Breast epithelium (tissue), 4 donors: ENCODE measurements around the gene HVCN1. TPM values are rescaled to one million over a fixed set of nuclear protein-coding genes. Genes with fewer than 3 reads are reported as not detected.

Experiments
- DNase-seq, 2 donors: peaks; one replicate each; pipeline ENCODE4 v3.0.0-alpha.2; 2019; ENCODE audit warnings: low spot score in 2 of 2
- H3K27ac ChIP-seq, 2 donors: fragments of 200-600 bp; sonication (generic) in 1 of 2; one replicate each; pipeline ENCODE4 v1.5.1; 2016 to 2019; ENCODE audit warnings: mild to moderate bottlenecking in 1 of 2
- H3K27me3 ChIP-seq, 2 donors: fragments of 200-600 bp; sonication (generic) in 1 of 2; one replicate each; pipeline versions ENCODE4 v1.5.1 to v1.6.0; 2017 to 2019; ENCODE audit warnings: control low read depth in 1 of 2, mild to moderate bottlenecking in 1 of 2
- H3K36me3 ChIP-seq: fragments of 200-600 bp; one replicate; pipeline ENCODE4 v1.5.1; 2019
- H3K4me1 ChIP-seq, 2 donors: fragments of 200-600 bp; sonication (generic); one replicate each; pipeline ENCODE4 v1.5.1; 2016 to 2019; ENCODE audit warnings: control low read depth in 1 of 2
- H3K4me3 ChIP-seq, 3 donors: fragments of 200-600 bp; sonication (generic); 1 replicate in 2 of 3; 2 replicates in 1 of 3; pipeline ENCODE4 v1.5.1; 2016 to 2019; ENCODE audit warnings: mild to moderate bottlenecking in 3 of 3, moderate library complexity in 2 of 3
- H3K9me3 ChIP-seq, 2 donors: fragments of 200-600 bp; sonication (generic) in 1 of 2; one replicate each; pipeline ENCODE4 v1.5.1; 2016 to 2019; ENCODE audit warnings: control low read depth in 1 of 2
- CTCF ChIP-seq, 3 donors: fragments of 450-650 bp; IDR thresholded peaks; one replicate each; pipeline ENCODE4 v1.5.1; 2016 to 2017; ENCODE audit warnings: antibody characterized with exemption in 3 of 3, mild to moderate bottlenecking in 3 of 3, moderate library complexity in 3 of 3
- POLR2A ChIP-seq: fragments of 450-650 bp; IDR thresholded peaks from one replicate; pipeline ENCODE4 v1.6.1; 2016; ENCODE audit warnings: antibody characterized with exemption, mild to moderate bottlenecking, moderate library complexity
- POLR2AphosphoS5 ChIP-seq, 3 donors: sonication (generic); formaldehyde crosslinking; IDR thresholded peaks; one replicate each; pipeline ENCODE4 v1.6.1; 2017; ENCODE audit warnings: antibody characterized with exemption in 3 of 3
- intact Hi-C: fragments of 100-400 bp; cut with DNase I; formaldehyde crosslinking; loops from one replicate; pipeline ENCODE4 v1.15.1; 2023; ENCODE audit warnings: low total_unique reads
- total RNA-seq, 3 donors: library from RNA; depleted of rRNA; stranded (reverse); fragments of >200 nt; gene quantifications; one replicate each; pipeline ENCODE4 v1.1.0, GENCODE V29; 2016

HVCN1 gene
- total RNA-seq, 3 donors from 2014 or later: 2.6 to 16.6 (median 7.6) TPM

DNA sequence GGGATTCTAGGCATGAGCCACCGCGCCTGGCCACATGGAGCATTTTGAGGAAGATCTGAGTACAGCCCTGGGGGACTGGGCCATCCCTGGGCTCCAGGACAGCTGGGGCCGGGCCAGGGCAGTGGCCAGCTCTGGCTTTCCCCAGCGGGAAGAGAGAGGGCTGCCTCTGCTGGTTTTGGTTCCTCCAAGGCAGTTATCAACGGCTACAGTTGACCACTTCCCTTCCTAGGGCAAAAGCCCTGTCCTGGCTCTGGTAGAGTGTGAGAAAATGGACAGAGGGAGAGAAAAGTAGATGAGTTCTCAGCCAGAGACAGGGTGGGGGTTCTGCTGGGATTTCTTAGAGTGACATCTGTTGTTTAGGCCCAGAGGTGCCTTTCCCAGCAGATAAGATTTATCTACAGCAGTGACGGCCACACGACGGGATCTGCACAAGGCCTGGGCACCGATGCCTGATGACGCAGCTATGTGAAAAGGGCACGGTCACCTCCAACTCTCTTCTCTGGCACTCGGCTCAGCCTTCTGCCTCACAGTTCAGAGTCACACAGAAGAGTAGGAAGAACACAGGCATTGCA is 5.5 kb upstream of the HVCN1 start:
- TF ChIP-seq POLR2A: no peak
- no peaks in the 10 kb centered on the region for H3K36me3 ChIP-seq
- intact Hi-C loops: loop anchor here (5.0 kb wide), 1 partner anchor 1722 kb away; no protein-coding TSS in a partner anchor
- peaks cover 0 to 4% of the 10 kb centered on the region in 2 donors for H3K4me1 ChIP-seq
- H3K27me3 ChIP-seq: no peaks in the 10 kb centered on the region
- H3K9me3 ChIP-seq: no peaks in the 10 kb centered on the region
- no peak for DNase-seq
- H3K4me3 ChIP-seq: no peak overlapping the region
- no peak overlapping the region for H3K27ac ChIP-seq

GRCh38 chr12:110693731-110694130 is 4.8 kb upstream of the HVCN1 start:
- no peak for DNase-seq
- no peak for TF ChIP-seq POLR2AphosphoS5 (IDR thresholded peaks at IDR 0.05)
- no peak for TF ChIP-seq POLR2A
- no peak for TF ChIP-seq CTCF (IDR thresholded peaks at IDR 0.05)
- no peaks in the 10 kb centered on the region for H3K36me3 ChIP-seq
- H3K27me3 ChIP-seq: no peaks in the 10 kb centered on the region
- H3K4me3 ChIP-seq: no peak overlapping the region
- H3K27ac ChIP-seq: no peak overlapping the region
- intact Hi-C loops: loop anchor here (5.0 kb wide), 1 partner anchor 1721 kb away; no protein-coding TSS in a partner anchor
- H3K4me1 ChIP-seq: peaks cover 0 to 4% of the 10 kb centered on the region in 2 donors
- no peaks in the 10 kb centered on the region for H3K9me3 ChIP-seq

DNA sequence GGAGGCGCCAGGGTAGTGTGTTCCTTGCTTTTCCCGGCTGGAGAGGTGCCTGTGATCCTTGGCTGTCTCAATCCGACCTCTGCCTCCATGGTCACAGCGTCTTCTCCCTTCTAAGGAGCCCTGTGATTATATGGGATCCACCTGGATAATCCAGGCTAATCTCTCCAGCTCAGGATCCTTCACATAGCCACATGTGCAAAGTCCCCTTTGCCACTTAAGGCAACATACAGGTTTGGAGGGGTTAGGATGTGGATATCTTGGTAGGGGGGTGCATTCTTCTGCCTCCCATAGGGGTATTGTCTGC is 1.2 kb upstream of the HVCN1 start:
- no peaks in the 10 kb centered on the region for H3K36me3 ChIP-seq
- H3K27ac ChIP-seq: peak overlapping the region in 1 of 2 donors; percentile 82
- peak overlapping the region in 1 of 3 donors; percentile 95 for H3K4me3 ChIP-seq
- intact Hi-C loops: loop anchor here (5.0 kb wide), 1 partner anchor 1718 kb away; no protein-coding TSS in a partner anchor
- no peaks in the 10 kb centered on the region for H3K27me3 ChIP-seq
- H3K4me1 ChIP-seq: peaks cover 4 to 5% of the 10 kb centered on the region in 2 donors
- no peaks in the 10 kb centered on the region for H3K9me3 ChIP-seq
- no peak for DNase-seq
- TF ChIP-seq POLR2A: no peak
- TF ChIP-seq POLR2AphosphoS5 (IDR thresholded peaks at IDR 0.05): no peak
- no peak for TF ChIP-seq CTCF (IDR thresholded peaks at IDR 0.05)

GRCh38 chr12:110689281-110690126 is 589 bp upstream of the HVCN1 start:
- intact Hi-C loops: loop anchor here (5.0 kb wide), 1 partner anchor 1717 kb away; no protein-coding TSS in a partner anchor
- no peak for DNase-seq
- no peaks in the 10 kb centered on the region for H3K36me3 ChIP-seq
- H3K9me3 ChIP-seq: no peaks in the 10 kb centered on the region
- no peak for TF ChIP-seq CTCF (IDR thresholded peaks at IDR 0.05)
- TF ChIP-seq POLR2AphosphoS5 (IDR thresholded peaks at IDR 0.05): no peak
- TF ChIP-seq POLR2A: no peak
- H3K27ac ChIP-seq: peak overlapping the region; percentile 56 to 82
- H3K4me1 ChIP-seq: peaks cover 4 to 5% of the 10 kb centered on the region in 2 donors
- no peaks in the 10 kb centered on the region for H3K27me3 ChIP-seq
- H3K4me3 ChIP-seq: peak overlapping the region; percentile 60 to 95 (median 64)

GRCh38 chr12:110687396-110688169 is 1.3 kb downstream of the HVCN1 start:
- H3K36me3 ChIP-seq: no peaks in the 10 kb centered on the region
- H3K27me3 ChIP-seq: no peaks in the 10 kb centered on the region
- H3K9me3 ChIP-seq: no peaks in the 10 kb centered on the region
- no peak overlapping the region for H3K4me3 ChIP-seq
- intact Hi-C loops: no loop called here
- DNase-seq: no peak
- no peak for TF ChIP-seq POLR2A
- no peak for TF ChIP-seq CTCF (IDR thresholded peaks at IDR 0.05)
- TF ChIP-seq POLR2AphosphoS5 (IDR thresholded peaks at IDR 0.05): no peak
- H3K27ac ChIP-seq: no peak overlapping the region
- H3K4me1 ChIP-seq: peaks cover 4 to 5% of the 10 kb centered on the region in 2 donors
